RWPE1 (cell line): ENCODE data around the gene LRRFIP1.
A peak's percentile ranks its signal among the peaks of the same experiment; 100 is the strongest.
"Not testable (repeated sequence)": the region's sequence is repeated elsewhere in the genome, so short reads cannot be mapped to it uniquely, and the experiment has no call there.

ENCODE experiments used
- CTCF ChIA-PET: fragments of 350-600 bp; sonication (Branson Sonifier 250); formaldehyde crosslinking; extraction: SDS; loops from one replicate; lab custom pipeline; 2021; lab: Yijun Ruan, JAX
- POLR2A ChIA-PET: fragments of 400-600 bp; formaldehyde crosslinking; extraction: SDS; loops from one replicate; lab custom pipeline; 2020; ENCODE audit warnings: antibody characterized with exemption; ENCODE audit not compliant: low non-redundant PET; lab: Yijun Ruan, JAX
- DNase-seq: peaks from one replicate; pipeline ENCODE4 v3.0.0; 2012; ENCODE audit warnings: low spot score
- H3K27ac ChIP-seq: fragments of 450-650 bp; 2 replicates; pipeline ENCODE4 v1.5.1; 2017
- CTCF ChIP-seq: fragments of 450-650 bp; conservative IDR thresholded peaks from 2 replicates; pipeline ENCODE4 v1.5.1; 2017; ENCODE audit warnings: low read depth, mild to moderate bottlenecking

LRRFIP1 gene

DNA sequence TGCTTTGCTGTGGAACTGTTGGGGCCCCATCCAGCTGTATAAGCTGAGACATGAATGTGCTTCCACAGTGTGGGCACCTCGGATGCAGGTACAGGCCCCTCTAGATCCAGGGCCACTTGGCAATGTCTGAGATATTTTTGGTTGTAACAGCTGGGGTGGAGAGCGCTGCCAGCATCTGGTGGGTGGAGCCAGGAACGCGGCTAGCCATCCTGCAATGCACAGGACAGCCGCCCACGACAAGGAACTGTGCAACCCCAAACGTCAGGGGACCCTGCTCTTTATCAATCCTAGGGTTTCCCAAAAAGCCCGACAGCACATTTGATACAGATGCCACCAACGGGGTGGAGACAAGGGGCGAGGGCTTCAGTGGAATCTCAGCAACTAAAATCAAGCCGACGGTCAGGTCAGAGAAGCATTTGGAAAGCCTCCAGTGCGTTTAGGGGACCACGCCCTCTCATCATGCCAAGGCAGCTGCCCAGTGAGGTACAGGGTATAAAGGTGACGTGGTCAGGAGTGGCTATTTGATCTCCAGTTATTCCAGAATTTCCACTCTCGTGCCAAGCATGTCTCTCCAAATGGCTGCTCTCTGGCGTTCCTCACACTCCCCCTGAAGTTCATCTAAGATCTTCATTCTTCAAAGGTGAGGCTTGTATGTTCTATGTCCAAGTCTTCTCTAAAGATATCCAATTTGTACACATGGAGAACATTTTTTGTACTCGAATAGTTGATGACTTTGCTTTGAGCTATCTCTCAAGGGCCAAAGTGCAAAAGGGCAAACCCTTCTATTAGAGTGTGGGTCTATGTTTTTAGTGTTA is 55.7 kb downstream of the LRRFIP1 start:
- ChIA-PET CTCF (interaction anchor here (1.0 to 4.1 kb wide), 2 partner anchors 10 to 17 kb away, joined by 5 to 24 read pairs; no protein-coding TSS in a partner anchor), POLR2A (no interaction called here)
- peak overlapping the region; percentile 74 for H3K27ac ChIP-seq
- no peak for TF ChIP-seq CTCF
- peak; percentile 37 for DNase-seq

DNA sequence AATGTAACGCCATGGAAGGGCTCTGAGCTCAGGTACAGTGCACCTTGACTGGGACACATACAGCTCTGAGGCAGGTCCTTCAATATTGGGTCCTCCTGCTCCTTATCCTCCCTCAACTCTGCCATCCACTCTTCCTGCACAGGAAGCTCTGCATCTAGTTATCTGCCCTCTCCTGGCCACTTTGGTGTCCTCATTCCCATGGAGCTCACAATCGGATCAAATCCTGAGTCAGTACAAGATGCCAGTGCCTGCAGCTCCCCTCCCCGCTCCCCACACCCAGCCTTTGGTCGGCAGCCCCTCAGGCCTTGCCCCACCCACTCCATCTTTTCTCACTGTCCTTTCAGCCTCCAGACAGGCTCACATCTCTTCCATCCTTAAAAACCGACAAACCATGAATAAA is 58.0 kb downstream of the LRRFIP1 start:
- no peak for TF ChIP-seq CTCF
- no peak for DNase-seq
- ChIA-PET CTCF (interaction anchor here (4.1 kb wide), 1 partner anchor 12 kb away, joined by 24 read pairs; no protein-coding TSS in a partner anchor), POLR2A (no interaction called here)
- H3K27ac ChIP-seq: no peak overlapping the region

DNA sequence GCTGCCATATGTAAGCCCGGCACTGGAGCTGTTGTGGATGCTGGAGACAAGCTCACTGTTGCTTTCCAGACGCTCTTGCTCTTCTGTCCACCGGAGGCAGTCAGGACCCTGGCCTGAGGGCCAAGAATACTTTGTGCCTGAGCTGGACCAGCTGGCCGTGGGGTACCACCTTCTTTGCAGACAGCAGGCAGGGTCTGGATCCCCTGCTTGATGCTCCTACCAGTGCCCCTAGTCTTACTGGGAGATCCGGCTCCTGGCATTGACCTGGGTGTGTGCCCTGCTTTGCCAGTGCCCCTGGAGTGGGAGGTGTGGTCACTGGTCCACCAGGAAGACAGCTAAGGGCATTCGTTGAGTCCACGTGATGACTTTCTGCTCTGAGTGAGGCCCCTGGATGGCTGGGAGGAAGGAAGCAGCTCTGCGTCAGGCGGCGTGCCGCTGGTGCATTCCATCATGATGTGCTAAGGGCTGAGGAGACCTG is 59.3 kb downstream of the LRRFIP1 start:
- ChIA-PET POLR2A (no interaction called here), CTCF (interaction anchor here (0.6 to 1.2 kb wide), 2 partner anchors 10 to 21 kb away, joined by 3 read pairs; no protein-coding TSS in a partner anchor)
- no peak for DNase-seq
- peak overlapping the region; percentile 98 for H3K27ac ChIP-seq
- no peak for TF ChIP-seq CTCF

DNA sequence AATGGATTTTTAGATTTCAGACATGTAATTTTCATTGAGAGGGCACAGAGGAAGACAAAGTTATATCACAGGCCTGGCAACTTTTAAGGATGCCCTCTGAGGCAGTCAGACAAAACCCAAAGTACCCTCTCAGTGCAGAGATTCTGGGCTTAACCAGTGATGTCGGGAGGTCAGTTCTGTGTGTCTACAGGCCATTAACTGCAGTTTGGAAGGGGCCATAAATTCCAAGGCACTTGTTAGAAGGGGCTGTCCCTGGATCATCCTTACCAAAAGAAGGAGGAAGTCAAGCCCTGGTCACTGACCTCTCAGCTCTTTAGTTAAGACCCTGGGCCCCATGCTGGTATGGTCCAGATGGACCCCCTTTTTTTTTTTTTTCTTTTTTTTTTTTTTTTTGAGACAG is 60.7 kb downstream of the LRRFIP1 start:
- POLR2A ChIA-PET: no interaction called here
- DNase-seq: no peak
- CTCF ChIA-PET: interaction anchor here (0.7 to 1.0 kb wide), 2 partner anchors 15 to 57 kb away, joined by 5 to 6 read pairs; no protein-coding TSS in a partner anchor
- peak overlapping the region; percentile 98 for H3K27ac ChIP-seq
- no peak for TF ChIP-seq CTCF

- POLR2A ChIA-PET, DNase-seq, CTCF ChIA-PET: not testable (repeated sequence)
- H3K27ac ChIP-seq: peak overlapping the region; percentile 98
Measured at GRCh38 chr2:237688541-237688940, 61.2 kb downstream of the LRRFIP1 start.

- ChIA-PET CTCF (interaction anchor here (1.1 kb wide), 1 partner anchor 16 kb away, joined by 3 read pairs; no protein-coding TSS in a partner anchor), POLR2A (no interaction called here)
- peak overlapping the region; percentile 98 for H3K27ac ChIP-seq
- TF ChIP-seq CTCF: no peak
- no peak for DNase-seq
Measured at GRCh38 chr2:237689336-237690131, 62.1 kb downstream of the LRRFIP1 start.
